NCI-H2171 treated with DMSO at 0.1 percent for 48 hours (cell line): ENCODE data around the gene HES2.
"Not testable (repeated sequence)": the region's sequence is repeated elsewhere in the genome, so short reads cannot be mapped to it uniquely, and the experiment has no call there.

Source experiments
- DNase-seq: peaks from one replicate; lab custom pipeline; 2025; lab: John Stamatoyannopoulos, UW

Gene HES2

GRCh38 chr1:6419804-6420453, at the start of gene HES2:
Gene HES2, minus strand, starts transcription at chr1:6419919. Its CDS starts 99 bp downstream, at chr1:6419820.
- DNase-seq = no peak

DNA sequence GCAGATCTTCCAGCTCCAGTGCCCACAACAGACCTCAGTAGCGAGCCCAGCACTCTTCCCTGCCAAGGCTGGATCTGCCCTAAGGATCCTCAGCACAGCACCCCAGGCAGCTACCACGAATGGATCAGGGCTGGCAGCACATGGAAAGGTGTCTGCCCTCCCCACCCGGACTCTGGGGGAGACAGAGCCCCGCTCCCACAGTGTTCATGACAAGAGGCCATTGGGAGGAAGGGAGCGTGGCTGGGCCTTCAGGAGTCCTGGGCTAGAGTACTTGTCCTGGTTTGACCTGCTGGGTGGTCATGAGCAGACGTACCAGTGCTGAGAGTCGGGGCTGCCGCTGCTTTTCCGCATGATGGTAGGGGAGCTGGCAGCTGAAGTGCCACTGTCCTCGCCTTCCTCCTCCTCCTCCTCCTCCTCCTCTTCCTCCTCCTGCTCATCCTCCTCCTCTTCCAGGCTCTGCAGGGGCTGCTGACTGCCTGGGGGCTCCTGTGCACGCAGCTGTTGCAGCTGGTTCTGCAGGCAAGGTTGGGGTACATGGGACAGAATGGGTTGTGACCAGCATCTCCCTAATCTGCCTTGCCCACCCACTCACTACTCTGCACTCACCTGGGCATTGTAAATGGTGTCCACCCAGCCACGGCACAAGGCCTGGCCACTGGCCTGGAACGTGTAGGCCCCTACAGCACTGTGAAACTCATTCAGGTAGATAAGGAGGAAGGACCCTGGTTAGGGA, 49.2 kb upstream of the HES2 start:
- no peak for DNase-seq

- no peak for DNase-seq
These were observed 48.3 kb upstream of the HES2 start for GRCh38 chr1:6467744-6468688.

GRCh38 chr1:6467224-6467623, 47.5 kb upstream of the HES2 start:
- no peak for DNase-seq

DNA sequence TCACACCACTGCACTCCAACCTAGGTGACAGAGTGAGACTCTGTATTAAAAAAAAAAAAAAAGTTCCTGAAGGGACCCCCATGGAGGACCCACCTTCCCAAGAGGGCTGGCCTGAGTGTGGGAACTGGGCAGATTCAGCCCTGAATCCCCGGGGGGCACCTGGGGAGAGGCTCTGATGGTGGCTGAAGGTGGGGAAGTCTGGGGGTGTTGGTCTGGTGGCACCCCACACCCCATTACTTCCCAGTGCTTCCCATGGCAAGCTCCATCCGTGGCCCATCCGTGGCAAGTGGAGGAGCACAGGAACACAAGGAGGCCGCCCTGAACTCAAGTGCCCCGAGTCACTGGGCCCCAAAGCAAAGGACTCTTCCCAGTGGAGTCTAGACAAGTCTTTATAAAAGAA, 47.0 kb upstream of the HES2 start:
- no peak for DNase-seq

DNA sequence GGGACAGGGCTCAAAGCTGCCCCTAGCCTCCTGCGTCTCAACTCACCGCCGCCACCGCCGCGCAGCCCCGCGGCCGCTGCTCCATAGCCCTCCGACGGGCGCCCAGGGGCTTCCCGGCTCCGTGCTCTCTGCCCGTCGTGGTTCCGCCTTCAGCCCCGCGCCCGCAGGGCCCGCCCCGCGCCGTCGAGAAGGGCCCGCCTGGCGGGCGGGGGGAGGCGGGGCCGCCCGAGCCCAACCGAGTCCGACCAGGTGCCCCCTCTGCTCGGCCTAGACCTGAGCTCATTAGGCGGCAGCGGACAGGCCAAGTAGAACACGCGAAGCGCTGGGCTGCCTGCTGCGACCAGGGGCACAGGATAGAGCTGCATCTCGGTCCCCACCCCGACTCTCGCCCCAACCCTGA, 46.3 kb upstream of the HES2 start, which contains the start of gene TNFRSF25:
Gene TNFRSF25, minus strand, starts transcription at position 151 of the 400 bp plus-strand sequence. Its CDS starts 66 bp downstream, at position 85.
- DNase-seq = no peak

GRCh38 chr1:6465461-6466005, 45.8 kb upstream of the HES2 start:
- DNase-seq = no peak

DNA sequence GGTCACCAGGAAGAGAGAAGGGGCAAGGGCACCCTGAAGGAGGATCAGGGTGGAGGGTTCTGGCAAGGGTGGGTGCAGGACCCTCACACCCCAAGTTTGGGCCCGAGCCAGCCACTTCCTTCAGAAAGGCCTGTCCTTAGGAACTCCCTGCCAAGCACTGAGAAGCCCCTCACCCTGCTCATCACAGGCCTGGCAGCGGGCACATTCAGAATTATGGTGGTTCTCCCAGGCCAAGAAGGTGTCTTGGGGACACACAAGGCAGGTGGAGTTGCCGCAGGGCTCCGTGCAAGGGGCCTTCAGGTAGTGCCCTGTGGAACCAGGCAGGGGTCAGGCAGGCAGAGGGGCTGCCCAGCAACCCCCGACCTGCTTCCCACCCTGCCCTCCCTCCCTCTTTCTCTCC, 45.2 kb upstream of the HES2 start:
- DNase-seq = no peak

DNA sequence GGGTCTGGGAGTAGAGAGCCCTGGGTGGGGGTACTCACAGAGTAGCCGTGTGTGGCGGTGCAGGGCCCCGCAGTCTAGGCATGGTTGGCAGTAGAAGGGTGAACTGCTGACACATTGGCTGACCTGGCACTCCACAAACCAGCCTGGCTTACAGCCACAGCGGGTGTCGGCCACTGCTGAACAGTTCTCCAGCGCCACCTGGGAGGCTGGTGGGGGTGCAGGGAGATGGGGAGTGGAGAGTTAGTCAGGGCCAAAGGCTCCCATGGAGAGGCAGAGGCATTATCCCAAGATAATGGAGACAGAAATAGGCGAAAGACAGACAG, 44.8 kb upstream of the HES2 start:
- DNase-seq = no peak

DNA sequence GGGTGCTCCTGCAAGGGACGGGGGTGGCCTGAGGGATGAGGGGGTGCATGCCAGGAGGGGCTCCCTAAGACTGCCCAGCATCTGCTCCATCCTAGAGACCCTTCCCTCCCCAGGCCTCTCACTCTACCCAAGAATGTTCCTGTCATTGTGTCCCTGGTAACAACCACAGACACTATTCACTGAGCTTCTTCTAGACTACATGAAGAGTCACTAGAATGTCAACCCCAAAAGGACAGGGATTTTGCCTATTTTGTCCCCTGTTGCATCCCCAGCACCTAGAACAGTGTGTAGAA, 43.3 kb upstream of the HES2 start:
- no peak for DNase-seq

- no peak for DNase-seq
These were observed 42.8 kb upstream of the HES2 start for GRCh38 chr1:6462412-6463119.

- DNase-seq = no peak
These were observed 42.1 kb upstream of the HES2 start for GRCh38 chr1:6461538-6462411.

- no peak for DNase-seq
These were observed 41.4 kb upstream of the HES2 start for GRCh38 chr1:6461051-6461530.

DNA sequence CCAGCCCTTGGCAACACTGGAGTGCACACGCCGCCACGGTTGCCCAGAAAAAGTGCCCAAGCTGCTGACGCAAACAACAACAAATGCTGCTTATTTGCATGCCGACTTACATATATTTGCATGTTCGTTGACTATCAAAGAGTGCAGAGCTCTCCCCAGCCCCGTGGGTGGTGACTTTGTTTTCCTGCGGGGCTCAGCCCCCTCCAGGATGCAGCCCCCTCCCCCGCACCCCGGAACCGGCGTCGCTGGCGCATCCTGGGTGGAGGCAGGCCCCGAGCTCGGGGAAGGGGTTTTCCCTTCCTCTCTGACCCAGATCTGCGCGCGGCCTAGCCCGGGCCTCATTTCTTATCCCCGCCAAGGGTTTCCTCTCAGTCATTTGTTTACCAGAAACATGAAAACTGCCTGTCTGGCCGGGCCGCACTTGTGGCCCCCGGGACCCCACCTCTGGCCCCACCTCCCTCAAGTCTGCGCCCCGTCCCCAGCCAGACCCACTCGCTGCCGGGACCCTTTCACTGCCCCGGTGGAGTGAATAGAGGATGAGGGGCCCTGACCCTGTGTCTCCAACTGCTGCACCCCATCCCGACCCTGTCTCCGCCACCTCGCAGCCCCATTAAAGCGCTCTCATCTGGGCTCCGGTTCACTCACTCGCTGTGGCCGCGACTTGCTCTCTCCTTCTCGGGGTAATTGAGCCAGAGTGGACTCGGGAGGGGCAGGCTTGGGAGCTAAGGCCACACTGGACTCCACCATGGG, 40.8 kb upstream of the HES2 start:
- DNase-seq = no peak

DNA sequence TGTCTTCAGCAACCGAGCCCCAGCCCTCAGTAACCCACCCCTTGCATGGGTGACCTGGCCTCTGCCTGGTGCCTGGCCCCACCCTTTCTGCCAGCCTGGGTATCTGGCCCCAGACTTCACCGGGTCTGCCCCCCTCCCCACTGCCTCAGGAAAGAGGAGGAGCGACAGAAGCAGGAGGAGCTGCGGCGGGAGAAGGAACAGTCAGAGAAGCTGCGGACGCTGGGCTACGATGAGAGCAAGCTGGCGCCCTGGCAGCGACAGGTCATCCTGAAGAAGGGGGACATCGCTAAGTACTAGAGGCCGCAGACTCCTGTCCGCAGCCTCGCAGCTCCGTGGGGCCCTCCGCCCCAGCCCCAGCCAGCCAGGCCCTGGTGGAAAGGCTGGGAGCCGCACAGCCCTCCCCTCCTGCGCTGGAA, 40.1 kb upstream of the HES2 start:
- DNase-seq = no peak

DNA sequence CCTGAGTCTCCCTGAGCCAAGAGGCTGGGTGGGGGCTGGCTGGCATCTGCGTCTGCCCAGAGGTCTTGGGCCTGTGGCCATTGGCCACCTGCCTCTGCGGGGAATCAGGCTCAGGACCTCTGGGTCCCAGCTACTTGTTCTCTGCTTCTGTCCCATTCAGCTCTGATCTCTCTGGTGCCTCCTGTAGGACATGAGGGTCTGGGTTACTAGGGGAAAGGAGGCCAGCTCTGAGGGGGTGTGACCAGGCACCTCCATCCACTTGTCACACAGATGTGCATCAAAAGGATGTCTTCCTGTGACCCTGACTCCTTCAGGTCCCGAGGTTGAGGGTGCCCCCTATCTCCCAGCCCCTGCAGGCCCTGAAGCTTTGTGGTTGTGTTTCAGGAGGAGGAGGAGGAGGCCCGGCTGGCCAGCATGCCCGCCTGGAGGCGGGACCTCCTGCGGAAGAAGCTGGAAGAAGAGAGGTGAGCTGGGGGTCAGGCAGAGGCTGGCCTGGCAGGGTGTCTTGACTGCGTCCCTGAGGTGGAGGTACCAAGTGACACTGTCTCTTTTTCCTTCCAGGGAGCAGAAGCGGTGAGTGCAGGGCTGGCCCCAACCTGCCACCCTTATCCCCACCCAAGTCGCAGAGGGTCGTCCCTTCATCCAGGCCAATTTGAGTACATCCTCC, 37.2 kb upstream of the HES2 start:
- no peak for DNase-seq

GRCh38 chr1:6455752-6456520, 36.2 kb upstream of the HES2 start:
- DNase-seq = not testable (repeated sequence)

DNA sequence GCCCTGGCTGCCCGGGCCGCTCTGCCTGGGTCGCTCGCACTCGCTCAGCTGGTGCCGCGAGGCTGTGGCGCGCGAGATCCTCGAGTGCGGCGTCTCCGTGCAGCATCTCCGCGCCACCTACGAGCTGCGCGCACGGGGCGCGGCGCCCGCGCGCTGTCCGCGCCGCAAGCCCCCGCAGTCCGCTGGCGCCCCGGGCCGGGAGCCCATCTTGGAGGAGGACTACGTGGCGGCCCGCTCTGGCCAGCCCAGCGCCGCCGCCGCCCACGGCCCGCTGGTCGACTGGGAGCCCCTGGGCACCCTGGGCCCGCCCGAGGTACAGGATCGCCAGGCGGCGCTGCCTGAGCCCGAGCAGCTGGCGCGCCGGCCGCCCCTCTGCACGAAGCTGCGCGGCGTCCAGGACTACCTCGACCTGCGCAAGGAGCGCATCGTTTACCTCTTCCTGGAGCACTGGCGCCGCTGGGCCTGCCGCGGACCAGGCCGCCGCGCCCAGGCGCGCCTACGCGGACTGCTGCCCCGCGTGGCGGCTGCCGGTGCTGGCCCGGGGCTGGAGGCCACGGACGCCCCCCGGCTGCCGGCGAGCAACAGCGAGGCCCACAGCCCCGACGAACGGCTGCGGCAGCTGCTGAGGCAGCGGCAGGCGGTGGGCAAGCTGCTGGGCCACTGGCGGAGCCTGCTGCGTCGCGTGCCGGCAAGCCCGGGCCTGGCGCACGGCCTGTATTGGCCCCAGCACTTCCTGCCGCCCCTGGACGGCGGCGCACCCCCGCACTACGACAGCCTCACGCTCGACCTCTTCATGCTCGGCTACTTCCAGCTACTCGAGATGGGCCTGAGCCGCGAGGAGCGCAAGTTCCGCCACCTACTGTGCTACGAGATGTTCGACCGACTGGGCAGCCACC, 35.4 kb upstream of the HES2 start:
- DNase-seq = no peak
